GM12873 (cell line): ENCODE results near the gene IKZF1.

Experiments used
- CTCF ChIP-seq: IDR thresholded peaks from 2 replicates; pipeline ENCODE4 v1.5.1; 2012; ENCODE audit warnings: low read depth, mild to moderate bottlenecking, moderate library complexity, low read length, control low read depth; ENCODE audit not compliant: insufficient read depth; ENCODE audit errors: missing control alignments

The IKZF1 gene

GRCh38 chr7:50353201-50353600 is 48.7 kb downstream of the IKZF1 start:
- TF ChIP-seq CTCF: no peak

GRCh38 chr7:50353894-50354595 is 49.5 kb downstream of the IKZF1 start:
- TF ChIP-seq CTCF: no peak

- TF ChIP-seq CTCF: no peak
Observed at GRCh38 chr7:50355817-50356178, 51.3 kb downstream of the IKZF1 start.

GRCh38 chr7:50356212-50356944 is 51.9 kb downstream of the IKZF1 start:
- no peak for TF ChIP-seq CTCF

GRCh38 chr7:50356945-50357268 is 52.4 kb downstream of the IKZF1 start:
- no peak for TF ChIP-seq CTCF

GRCh38 chr7:50357426-50357825 is 52.9 kb downstream of the IKZF1 start:
- no peak for TF ChIP-seq CTCF

- no peak for TF ChIP-seq CTCF
Observed at GRCh38 chr7:50358041-50358705, 53.7 kb downstream of the IKZF1 start.
